ENCODE measurements around the gene CSMD2.

The CSMD2 gene

DNA sequence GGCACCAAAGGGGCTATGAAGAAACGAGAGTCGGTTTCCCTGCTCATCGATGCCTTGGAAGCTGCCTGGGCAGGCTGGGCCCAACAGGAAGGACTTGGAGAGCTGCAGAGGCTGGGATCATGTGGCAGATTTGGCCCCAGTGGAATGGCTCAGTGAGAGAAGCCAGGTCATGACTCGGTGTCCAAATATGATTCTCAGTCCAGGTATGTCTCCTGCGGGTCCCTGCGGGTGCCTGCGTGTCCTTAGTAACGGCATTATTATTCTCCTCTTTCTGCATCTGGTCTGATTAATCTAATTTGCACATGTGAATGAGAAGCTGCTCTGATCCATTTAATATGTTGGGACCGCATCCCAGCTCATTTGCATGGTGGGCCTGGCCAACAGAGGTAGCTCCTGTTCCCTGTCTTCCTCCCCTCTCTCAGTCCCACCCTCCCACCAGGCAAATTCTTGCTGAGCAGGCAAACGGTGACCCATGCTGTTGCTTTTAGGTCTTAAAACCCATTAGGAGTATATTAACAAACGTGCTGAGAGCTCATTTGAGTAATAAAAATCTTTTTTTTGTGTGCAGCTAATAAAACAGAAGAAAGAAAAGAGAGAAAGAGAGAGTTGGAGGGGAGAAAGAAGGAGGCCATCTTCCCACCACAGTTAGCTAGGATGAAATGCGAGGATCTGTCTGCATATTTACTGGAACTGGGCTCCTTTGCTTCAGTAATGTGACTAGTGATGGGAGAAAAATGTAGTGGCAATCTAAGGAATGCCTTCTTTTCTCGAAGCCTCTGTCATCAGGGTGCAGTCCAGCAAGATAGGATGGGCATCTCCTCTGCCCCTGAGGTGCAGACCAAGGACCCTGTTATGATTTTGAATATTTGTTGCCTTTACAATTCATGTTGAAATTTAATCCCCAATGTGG lies 167.6 kb downstream of the CSMD2 start:
- no peak for DNase-seq (ENCODE audit: low read depth)

DNA sequence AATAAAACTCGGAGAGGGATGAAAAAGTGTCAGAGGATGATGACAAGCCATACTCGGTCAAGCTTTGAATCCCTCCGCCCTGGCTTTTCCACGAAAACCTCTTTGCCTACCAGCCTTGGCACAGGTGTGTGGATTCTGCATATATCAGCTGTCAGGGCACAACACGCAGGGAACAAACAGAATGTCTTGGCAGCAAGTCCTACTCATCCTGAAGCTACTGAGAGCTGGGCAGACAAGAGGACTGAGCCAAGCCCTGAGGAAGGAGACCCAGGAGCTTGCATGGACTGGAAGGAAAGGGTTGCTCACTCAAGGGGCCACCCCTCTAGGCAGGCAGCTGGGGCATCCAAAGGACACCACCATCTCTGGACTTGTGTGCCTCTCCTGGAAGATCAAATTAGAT lies 168.7 kb downstream of the CSMD2 start:
- no peak for DNase-seq (ENCODE audit: low read depth)

DNA sequence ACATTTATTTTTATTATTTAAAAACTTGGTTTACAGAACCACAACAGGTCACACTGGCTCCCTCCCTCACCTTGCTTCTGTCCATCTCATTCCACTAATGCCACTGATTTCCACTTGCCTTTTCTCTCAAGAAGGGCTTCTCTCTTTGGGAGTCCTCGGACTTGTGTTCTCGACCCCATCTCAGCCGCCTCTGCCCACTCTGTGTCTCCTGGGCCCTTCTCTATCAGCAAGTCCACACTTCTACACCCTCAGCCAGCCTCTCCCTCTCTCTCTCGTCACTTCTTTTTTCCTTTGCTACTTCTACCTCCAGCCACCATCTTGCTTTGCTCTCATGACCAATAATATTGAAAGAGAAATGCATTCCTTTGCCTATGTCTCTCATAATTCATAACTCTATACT lies 171.7 kb downstream of the CSMD2 start:
- DNase-seq (ENCODE audit: low read depth) = no peak

DNA sequence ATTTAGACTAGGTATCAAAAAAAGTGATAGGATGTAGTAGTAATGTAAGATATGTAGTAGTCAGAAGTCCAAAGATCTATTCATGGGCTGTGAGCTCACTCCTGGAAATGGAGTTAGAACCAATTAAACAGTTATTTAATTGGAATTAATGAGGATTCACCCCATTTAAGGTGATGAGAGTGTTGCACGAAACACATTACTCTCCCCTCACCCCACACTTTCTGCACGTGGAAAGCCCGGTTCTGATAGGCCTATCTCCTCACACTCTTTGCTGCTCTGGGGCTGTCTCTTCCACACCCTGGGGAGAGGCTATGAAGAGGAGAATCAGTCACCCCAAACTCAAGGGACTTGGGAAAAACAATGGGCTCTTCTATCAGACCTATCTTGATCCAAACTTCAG lies 174.7 kb downstream of the CSMD2 start:
- DNase-seq (ENCODE audit: low read depth) = no peak

DNA sequence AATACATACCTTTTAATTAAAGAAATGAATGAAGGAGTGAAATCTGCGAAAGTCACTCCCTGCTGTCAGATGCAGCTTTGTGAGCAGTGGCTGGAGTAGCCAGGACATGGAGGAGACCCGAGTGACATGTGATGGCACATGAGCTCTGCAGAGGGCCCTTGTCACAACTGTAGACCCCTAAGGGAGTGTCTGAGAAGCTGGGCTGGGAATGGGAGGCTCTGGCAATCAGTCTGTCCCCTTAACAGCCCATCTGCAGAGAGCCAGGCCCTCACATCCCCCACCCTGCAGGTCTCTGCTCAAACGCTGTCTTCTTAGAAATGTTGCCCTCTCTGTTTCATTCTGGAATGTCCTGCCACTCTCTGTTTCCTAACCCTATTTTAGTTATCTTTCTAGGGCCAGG lies 176.9 kb downstream of the CSMD2 start:
- no peak for DNase-seq (ENCODE audit: low read depth)

DNA sequence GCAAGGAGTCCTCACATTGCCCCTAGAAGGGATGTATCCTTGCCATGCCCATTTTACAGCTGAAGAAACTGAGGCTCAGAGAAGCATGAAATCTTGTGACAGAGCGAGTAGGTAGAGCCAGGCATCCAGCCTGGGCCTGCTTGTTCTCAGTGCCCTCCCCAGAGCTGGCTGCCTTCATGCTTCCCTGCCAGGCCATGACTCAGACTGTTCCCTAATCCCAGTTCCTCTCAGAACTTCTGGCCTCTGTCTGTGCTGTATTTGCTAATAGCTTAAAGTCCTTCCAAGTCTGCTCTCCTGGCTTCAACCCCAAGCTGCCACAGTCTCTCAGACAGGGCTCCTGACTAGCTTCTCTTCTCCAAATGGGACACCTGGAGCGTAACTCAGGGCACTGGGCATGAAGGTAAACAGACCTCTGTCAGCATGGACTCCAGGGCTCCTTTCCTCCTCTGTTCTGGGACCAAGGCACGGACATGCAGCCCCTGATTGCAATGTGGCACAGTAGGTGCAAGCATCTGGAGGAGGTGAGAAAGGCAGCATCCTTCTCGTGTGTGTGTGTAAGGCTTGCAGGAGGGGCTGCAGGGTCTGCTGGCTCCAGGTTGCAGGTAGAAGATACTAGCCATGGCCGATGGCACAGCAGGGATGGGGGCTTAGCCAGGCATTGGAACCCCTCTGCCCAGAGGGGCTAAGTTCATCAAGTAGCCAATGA lies 178.5 kb downstream of the CSMD2 start:
- peak; percentile 8 for DNase-seq (ENCODE audit: low read depth)

DNA sequence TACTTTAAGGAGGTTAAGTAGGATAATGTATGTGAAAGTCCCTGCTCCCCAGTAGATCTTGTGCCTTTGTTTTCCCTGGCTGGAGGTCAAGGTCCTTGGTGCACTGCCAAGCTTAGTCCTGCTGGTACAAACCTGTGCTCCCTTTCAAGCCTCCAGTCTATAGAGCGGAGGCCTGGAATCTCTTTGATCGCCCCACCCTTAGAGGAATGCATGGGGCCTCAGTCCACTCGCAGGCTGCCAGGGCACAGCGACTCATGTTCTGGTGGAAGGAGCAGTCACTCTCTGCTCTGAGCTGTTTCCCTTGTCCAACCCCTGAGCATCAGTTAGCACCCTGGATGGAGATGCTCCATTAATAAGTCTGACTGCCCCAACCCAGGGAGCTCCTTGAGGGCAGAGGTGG lies 179.4 kb downstream of the CSMD2 start:
- peak; percentile 8 for DNase-seq (ENCODE audit: low read depth)

DNA sequence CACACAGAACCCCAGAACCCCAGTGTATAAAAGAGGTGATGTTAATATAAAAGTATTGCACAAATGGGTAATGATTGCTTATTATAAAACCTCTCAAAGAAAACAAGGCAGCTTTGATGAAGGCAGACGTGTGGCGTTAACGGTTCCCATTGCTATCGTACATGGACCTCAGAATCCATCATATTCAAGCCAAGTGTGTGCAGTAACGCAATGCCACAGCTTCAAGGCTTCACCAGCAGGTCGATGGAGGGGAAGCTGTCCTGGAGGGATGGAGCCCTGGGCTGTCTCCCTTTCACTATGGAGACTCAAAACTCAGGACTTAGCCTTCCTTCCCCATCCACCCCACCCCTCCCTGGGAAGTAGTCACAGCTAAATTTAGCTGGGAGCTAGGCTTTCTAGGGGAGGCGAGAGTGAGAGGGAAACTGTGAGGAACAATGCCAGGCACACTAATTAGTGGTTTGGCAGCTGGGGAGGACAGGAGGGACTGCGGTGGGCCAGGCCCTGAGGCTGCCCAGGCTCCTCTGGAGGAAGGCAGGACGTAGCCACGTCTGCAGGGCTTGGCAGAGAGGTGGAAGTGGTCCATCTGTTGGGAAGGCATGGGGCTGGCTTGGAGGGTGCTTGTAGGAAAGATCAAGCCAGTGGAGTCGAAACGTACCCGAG lies 180.0 kb downstream of the CSMD2 start:
- DNase-seq (ENCODE audit: low read depth) = no peak

DNA sequence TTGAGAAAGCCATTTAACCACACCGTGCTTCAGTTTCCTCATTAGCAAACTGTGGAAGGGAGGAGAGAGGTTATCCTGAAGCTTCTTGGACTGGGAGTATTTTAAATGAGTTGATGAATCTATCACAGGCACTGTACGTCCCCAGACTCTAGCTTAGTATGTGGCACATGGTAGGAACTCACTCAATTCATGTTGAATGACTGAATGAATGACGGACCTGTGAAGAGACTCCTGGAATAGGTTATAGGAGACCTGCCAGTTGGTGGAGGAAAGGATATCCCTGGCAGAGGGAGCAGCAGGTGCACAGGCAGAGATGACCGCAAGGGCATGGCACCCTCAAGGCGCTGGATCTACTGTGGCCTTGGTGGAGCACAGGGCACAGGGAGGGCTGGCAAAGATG lies 182.6 kb downstream of the CSMD2 start:
- no peak for DNase-seq (ENCODE audit: low read depth)

DNA sequence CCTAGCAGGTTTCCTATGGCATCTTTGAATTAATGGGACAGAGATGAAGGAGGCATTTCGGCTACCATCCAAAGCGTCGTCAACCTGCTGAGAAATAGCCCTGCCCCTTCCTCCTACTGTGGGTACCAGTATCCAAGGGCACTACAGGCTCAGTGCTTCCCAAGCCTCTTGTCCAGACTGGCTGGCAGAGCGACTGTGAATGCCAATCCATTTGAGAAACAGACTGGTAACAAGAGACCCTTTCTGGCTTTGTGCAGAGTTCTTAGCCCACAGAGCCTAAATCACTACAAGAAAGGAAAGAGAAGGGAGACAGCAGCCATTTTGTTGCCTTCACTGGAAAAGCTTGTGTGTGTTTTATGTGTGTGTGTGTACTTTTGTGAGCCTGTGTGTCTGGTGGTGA lies 185.7 kb downstream of the CSMD2 start:
- DNase-seq (ENCODE audit: low read depth) = no peak

DNA sequence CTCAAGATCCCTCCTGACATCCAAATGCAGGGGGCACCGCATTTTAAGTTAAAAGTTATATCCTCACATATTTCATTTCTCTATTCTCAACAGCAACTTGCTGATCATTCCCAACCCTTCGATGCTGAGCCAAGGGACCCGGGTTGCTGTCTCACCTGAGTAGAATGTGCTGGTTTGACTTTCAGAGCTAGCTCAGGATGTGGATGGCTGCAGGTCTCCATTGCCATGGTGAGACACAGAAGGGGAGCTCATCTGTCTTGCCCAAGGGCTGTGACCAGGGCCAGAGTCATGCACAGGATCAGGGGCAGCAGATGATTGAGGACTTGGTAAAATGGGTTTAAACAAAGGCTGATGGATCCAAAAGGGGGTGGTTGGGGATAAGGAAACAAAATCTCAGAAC lies 189.1 kb downstream of the CSMD2 start:
- no peak for DNase-seq (ENCODE audit: low read depth)

DNA sequence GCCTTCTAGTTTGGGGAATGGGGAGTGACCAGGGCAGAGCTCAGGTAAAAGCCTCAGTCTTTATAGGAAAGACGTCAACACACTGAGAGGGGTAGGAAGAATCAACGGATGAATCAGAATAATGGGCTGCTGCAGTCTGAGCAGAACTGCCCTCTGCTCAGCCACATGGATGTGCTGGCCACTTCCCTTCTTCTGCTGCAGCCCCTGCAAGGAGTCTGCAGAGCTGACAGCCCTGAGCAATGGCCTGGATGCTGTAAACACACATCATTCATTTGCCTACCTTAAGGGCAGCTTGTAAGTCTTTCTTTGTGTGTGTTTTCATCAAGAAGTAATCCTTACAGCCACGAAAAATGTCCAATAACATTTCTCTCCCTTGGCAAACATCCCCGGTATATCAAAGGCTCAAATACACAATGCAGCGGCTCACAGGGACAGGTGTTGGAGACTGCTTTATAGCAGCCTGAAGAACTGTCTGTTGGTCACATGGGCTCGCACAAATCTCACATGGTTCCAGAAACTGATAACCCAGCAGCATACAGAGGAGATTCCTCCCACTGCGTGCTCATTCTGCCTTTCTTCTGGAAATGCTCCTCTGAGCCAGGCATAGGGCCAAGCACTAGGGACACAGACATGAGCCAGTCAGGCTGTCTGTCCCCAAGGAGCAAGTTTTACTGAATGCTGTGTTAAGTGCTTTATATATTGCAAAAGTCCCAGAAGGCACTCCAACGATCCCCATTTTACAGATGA lies 191.1 kb downstream of the CSMD2 start:
- no peak for DNase-seq (ENCODE audit: low read depth)

DNA sequence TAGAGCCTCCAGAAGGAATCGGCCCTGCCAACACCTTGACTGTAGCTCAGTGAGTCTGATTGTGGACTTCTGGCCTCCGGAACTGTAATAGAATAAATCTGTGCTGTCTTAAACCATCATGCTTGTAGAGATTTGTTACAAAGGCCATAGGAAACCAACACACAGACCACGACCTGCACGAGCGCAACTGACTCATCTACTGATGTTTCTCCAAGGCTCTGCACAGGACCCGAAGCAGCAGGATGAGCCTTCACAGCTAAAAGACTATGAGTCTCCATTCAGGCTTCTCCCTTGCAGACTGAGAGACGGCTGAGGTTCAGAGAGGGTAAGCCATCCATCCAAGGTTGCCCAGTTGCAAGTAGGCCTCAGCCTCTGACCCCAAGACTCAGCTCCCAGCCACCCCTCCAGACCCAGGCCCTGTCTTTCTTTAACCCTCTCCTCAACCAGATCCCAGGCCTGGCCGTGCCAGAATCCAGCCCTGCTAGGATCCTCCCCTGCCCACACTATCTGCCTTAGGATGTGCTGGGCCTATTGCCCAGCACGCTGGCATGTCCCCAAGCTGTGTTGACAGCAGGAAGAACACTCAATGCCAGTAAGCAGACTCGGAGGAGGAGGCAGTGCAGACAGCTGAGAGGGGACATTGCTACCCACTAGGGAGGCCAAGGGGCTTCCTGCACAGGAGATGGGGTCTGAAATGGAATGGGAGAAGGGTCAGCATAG lies 192.2 kb downstream of the CSMD2 start:
- no peak for DNase-seq (ENCODE audit: low read depth)

DNA sequence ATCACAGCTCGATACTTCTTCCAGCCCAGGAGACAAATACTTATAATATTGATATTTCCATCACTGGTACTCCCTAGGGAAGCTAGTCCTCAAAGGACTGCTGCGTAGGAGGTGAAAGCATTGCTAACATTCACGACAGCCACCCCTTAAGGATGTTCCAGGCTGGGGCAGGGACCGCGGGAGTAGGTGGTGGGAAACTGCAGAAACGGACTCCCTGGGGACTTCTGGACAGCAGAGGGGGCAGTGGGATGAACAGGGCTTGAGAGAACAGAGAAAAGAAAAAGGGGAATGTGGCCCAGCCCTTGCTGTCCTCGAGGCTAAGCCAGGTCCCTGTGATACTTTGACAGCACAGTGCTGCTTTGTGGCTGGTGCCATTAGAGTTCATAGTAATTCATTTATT lies 193.1 kb downstream of the CSMD2 start:
- DNase-seq (ENCODE audit: low read depth) = no peak

DNA sequence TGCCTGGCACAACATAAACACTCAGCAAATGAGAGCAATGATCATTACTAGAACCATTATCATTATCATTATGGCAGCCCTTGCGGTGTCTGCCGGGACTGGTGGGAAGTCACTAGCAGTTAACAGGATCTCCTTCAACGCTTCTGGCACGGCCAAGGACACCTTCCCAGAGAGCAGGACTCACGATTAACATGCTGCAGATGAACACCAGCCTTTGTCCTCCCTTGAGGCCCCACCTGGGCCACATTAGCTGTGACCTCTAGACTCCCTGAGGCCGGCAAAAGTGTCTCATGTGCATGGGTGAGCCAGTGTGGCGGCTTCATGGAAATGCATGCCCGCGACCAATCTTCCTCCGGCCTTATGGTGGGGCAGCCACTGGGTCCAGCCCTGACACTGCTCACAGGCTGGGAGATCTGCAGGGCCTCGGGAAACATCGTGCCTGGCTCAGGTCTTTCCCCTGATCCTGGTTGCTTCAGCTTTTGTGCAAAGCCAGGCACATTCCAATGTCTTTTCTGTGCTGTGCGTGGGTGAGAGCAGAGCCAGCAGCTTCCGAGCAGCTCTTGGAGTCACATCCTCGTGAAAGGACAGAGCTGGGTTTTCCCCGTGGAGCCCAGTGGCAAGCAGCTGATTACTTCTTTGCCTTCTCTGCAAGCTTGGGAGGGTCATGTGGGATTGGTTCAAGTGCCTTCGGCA lies 193.9 kb downstream of the CSMD2 start:
- no peak for DNase-seq (ENCODE audit: low read depth)

DNA sequence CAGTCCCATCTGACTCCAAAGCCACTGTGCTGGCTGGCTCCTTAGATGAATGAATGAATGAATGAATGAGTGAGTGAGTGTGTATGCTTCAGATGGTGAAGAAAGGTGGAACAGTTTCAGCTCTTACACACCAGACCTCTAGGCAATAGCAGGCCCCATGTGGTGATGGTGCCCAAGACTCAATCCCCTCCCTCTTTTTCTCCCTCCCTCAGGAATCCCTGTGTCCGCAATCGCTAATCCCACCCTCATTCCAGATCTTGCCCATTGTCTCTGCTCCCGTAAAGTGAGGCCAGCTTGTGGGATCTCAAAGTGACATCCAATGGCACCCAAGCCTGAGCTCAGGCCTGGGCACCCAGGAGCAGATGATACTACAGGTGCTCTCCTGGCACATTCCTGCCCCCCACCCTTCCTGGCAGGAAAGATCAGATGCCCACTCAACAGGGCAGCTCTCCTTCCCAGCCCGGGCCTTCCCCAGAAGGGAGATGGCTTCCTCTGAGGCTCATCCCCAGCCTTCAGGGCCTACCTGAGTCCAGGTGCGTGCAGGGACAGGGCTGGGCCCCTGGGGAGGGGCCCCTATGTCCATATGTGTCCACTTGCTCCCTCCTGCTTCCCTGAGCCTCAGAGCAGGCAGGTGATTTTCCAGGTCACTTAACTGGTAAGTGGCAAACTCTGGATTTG lies 194.7 kb downstream of the CSMD2 start:
- no peak for DNase-seq (ENCODE audit: low read depth)

DNA sequence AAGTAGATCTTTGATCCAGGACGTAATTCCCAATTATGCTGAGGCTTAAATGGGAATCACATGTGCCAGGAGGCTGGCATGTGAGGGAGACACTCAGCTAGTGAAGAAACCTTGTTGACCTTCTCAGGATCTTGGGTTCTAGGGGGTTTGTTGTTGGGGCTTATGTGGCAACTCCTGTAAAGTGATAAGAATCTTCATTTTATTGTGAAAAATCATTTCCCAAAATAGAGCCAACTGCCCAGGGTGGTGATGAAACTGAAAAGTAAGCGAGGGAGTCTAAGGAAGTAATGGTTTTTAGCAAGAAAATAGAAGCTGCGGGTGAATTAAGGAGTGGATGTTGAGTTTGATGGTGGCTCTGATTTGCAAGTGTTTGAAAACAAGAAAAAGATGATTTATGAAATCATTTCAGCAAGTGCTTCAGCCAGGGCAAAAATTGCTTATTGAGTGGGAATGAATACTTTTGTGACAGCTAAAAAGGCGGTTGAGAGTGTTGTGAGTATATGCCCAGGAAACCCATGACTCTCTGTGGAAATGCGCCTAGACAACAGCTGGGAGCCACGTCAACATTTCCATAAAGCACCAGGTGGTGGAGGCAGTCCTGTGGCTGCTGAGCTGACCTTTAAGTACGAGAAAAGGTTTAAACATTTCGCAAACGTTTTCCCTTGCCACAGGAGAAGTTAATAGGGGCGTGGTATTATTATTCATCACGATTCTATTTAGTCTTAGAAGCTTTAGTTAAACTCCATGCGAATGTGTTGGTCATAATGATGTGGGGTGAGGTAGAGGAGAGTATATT lies 198.5 kb downstream of the CSMD2 start:
- no peak for DNase-seq (ENCODE audit: low read depth)

DNA sequence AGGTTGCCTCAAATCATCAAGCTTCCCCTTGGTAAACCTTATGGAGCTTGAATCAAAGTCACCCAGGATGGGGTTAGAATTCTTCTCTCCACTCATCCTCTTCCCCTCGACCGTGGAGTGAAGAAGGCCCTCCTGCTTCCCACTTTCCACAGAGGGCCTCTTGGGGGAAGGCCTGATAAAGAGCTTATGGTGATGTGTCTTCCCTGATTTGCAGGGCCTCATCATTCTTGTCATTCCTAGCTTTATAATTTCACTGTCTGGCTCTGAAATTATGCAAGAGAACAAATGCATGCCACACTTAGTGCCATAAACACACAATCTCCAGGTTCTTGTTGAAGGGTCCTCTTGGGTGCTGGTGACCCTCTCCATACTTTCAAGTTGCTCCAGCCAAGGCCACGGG lies 199.9 kb downstream of the CSMD2 start:
- no peak for DNase-seq (ENCODE audit: low read depth)

DNA sequence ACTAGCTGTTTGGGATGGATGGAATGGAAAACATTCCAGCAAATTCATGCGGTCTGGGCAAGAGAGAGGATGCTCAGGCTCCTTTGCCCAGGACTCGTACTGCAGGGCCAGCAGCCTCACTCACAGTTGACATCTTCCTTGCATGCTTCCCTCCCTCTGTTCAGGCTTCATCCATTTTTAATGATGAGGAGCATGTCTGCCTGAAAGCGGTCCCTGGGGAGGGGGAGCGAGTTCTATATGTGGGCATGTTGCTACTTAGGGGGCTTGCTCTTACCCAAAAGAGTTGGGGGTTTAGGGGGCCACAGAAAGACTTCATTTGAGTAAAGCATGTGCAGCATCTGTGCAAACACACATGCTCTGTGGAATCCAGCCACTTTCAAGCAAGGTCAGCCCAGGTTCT lies 203.0 kb downstream of the CSMD2 start:
- no peak for DNase-seq (ENCODE audit: low read depth)
